GM21360 (cell line): ENCODE measurements around the gene BBS2.

Source experiments
- ATAC-seq: cut with Tn5 transposase; IDR thresholded peaks from one replicate; pipeline ENCODE4 v1.9.1; 2021; ENCODE audit warnings: mild to moderate bottlenecking, moderate library complexity; ENCODE audit not compliant: unreplicated experiment

The BBS2 gene

DNA sequence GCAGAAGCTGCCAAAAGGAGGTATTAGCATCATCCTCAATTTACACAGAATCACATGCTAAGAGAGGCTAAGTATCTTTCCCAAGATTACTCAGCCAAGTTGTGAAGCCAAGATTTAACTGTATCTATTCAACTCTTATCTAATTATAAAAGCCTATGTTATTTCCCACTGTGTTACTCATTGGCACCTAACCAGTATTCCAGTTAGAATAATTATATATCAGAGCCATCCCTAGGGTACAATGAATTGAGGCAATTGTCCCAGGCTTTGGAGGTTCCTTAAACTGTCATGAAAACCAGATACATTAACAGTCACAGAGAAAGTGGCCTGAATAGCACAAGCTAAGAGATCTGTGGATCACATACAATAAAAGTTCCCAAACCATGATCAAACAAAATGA lies 83.6 kb downstream of the BBS2 start:
- ATAC-seq: no peak
